GM10248 (cell line): Measurements from ENCODE around the gene NPS.

Source experiments
- CTCF ChIA-PET: fragments of 300-600 bp; sonication (Branson Sonifier 250); formaldehyde crosslinking; extraction: SDS; loops from one replicate; lab custom pipeline; 2021; ENCODE audit warnings: antibody characterized with exemption; lab: Yijun Ruan, JAX
- POLR2A ChIA-PET: fragments of 350-650 bp; sonication (Branson Sonifier 250); formaldehyde crosslinking; extraction: SDS; loops from one replicate; lab custom pipeline; 2020; ENCODE audit warnings: antibody characterized with exemption; lab: Yijun Ruan, JAX
- DNase-seq: peaks from one replicate; pipeline ENCODE4 v3.0.0; 2012; ENCODE audit errors: extremely low spot score
- TF ChIP-seq, protein P1 (sequence below): IDR thresholded peaks from 2 replicates; pipeline ENCODE4 v1.5.1; 2012; ENCODE audit warnings: mild to moderate bottlenecking, low read depth; ENCODE audit errors: extremely low read depth, missing control alignments, control extremely low read depth

NPS gene

DNA sequence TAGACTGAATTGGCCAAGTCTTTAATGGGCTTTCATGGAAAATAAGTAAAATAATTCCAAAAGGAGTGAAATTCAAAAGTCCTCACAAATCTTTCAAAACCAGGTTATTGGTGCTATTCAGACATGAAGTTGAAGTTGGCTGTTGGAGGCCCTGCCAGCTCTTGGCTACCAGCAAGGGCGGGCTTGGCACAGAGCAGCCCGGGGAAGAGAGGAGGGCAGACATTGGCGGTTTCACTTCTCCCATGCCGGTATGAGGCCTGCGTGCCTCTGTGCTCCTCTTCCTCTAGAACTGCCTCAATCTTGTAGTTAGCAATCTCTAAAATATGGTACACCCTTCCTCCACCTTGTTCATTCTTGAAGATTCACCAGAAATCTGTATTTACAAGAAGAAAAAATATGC lies 16.4 kb upstream of the NPS start:
- TF ChIP-seq, protein P1, sequence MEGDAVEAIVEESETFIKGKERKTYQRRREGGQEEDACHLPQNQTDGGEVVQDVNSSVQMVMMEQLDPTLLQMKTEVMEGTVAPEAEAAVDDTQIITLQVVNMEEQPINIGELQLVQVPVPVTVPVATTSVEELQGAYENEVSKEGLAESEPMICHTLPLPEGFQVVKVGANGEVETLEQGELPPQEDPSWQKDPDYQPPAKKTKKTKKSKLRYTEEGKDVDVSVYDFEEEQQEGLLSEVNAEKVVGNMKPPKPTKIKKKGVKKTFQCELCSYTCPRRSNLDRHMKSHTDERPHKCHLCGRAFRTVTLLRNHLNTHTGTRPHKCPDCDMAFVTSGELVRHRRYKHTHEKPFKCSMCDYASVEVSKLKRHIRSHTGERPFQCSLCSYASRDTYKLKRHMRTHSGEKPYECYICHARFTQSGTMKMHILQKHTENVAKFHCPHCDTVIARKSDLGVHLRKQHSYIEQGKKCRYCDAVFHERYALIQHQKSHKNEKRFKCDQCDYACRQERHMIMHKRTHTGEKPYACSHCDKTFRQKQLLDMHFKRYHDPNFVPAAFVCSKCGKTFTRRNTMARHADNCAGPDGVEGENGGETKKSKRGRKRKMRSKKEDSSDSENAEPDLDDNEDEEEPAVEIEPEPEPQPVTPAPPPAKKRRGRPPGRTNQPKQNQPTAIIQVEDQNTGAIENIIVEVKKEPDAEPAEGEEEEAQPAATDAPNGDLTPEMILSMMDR, result no peak
- CTCF ChIA-PET, result no interaction called here
- DNase-seq, result no peak
- POLR2A ChIA-PET, result no interaction called here

DNA sequence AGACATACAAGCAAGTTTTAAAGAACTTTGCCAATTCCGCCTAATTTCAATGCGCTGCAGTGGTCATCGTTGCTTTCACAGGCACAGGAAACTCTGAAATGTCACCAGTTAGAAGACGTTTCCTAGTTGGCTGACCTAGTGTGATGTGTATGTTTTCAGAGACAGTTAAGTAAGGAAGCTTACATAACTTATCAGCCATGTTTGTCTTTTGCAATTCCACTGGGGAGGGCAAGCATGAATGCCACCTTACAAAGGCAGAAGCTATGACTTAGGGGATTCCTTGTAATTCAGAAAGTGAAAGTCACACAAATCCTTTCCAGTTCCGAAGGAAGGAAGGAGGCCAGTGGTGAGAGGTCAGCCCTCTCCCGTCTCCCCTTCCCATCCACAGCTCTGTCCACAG lies 15.0 kb upstream of the NPS start:
- ChIA-PET POLR2A (no interaction called here), CTCF (no interaction called here)
- DNase-seq, result no peak
- TF ChIP-seq, protein P1, result no peak

DNA sequence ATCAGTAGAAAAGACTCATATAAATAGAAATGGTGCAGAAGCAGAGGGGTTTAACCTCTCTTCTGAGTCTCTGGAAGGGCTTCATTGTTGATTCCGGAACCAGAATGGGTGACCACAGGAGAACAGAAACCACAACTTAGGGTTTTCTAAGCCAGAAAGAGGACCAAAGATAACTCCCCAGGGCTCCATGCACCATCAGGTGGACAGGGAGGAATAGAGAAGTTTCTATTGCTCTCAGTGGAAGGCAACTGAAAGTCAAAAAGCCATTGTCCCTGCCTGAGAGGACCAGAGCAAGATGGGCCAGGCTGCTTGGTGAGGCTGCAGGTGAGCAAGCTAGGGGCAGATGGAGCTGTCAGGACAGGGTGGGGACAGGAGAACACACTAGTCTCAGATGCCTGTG lies 14.6 kb upstream of the NPS start:
- TF ChIP-seq, protein P1, result no peak
- no peak for DNase-seq
- ChIA-PET CTCF (no interaction called here), POLR2A (no interaction called here)

DNA sequence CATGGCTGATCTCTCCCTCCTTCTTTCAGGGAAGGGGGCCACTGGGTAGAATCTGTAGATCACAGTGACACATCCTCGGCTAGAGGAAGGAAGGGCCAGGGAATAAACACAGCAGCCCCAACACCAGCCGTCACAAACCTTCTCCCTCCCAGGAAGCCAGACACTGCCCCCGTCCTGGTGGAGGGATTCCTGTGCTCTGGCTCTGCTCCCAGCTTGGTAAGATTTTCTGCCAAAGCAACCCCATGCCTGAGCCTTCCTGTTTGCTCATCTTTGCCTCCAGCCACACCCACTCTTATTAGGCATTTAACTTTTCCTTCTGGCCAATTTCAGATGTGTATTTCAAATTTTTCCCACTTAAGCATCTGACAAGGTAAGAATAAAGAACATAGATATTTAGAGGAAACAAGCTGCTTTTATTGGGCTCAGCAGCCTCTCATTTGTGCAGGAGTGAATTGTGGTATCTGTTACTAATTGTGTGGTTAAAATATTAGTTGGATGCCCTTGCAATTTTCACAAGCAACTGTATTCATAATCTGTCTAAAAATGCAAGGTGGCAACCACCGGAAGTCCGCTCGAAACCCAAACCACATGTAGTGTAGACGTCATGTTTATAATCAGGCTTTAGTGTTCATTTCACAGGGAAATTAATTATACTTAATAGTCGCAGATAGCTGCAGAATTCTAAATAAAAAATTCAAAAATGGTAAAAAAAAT lies 13.2 kb upstream of the NPS start:
- TF ChIP-seq, protein P1, result no peak
- no peak for DNase-seq
- ChIA-PET CTCF (no interaction called here), POLR2A (no interaction called here)

DNA sequence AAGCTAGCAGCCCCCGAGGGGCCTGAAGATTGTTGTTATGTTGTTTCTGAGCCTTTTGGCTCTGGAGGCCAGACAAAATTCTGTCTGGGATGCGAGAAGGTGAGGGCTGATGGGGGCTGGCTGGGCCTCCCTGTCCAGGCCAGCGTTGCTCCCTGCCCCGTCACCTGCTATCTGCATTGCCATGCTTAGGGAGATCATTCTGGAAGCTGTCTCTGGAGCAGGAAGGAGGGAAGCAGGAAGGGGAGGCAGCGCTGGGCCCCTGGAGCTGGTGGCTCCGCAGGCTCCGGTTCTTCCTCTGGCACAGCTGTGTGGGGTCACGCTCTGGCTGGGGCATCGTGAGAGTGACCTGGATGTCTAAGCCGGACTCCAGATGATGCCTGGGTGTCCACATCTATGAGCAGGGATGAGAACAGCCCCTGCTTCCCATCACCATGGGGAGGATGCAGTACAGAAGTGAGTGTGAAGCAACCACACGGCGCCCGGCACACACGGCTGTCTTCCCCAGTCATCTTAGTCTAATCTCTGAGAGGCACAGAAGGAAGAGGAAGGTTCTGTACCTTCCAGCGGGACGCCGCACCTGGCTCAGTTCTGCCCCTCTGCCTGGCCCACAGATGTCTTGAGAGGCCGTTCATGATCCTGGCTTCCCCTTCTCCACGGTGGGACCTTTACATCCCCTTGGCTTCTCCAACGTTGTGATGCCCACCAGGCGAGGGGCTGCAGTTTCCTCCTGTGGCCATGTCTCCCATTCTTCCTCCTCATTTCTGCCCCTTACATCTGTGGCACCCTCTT lies 11.9 kb upstream of the NPS start:
- CTCF ChIA-PET, result no interaction called here
- no peak for DNase-seq
- TF ChIP-seq, protein P1, result no peak
- POLR2A ChIA-PET, result no interaction called here

DNA sequence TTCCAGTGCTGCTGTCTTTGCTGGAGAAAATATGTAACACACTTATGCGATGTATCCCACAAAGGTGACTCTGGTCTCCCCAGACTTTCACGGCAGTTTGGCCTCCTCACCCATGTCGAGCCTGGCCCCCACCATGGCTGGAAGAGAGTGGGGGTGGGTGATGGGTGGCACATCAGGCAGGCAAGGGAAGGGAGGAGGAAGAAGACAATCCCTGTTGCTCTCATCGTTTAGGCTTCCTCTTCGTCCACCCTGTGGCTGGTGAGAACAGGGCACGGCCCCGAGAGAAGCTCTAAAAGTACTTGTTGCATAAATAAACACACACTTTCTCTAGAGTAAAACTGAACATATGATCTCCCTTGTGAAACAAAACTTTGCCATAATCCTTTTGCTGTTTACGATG lies 11.2 kb upstream of the NPS start:
- TF ChIP-seq, protein P1, result no peak
- ChIA-PET POLR2A (no interaction called here), CTCF (no interaction called here)
- no peak for DNase-seq
